ENCODE data around the gene CATSPERD. TPM values are rescaled to one million over a fixed set of nuclear protein-coding genes. Genes with fewer than 3 reads are reported as not detected.
A peak's percentile ranks its signal among the peaks of the same experiment; 100 is the strongest.

CATSPERD gene
- total and polyA plus RNA-seq, 9 of the 15 experiments (the other 6 are each of a cell fraction or from before 2014, with no cell fraction given) = not detected

DNA sequence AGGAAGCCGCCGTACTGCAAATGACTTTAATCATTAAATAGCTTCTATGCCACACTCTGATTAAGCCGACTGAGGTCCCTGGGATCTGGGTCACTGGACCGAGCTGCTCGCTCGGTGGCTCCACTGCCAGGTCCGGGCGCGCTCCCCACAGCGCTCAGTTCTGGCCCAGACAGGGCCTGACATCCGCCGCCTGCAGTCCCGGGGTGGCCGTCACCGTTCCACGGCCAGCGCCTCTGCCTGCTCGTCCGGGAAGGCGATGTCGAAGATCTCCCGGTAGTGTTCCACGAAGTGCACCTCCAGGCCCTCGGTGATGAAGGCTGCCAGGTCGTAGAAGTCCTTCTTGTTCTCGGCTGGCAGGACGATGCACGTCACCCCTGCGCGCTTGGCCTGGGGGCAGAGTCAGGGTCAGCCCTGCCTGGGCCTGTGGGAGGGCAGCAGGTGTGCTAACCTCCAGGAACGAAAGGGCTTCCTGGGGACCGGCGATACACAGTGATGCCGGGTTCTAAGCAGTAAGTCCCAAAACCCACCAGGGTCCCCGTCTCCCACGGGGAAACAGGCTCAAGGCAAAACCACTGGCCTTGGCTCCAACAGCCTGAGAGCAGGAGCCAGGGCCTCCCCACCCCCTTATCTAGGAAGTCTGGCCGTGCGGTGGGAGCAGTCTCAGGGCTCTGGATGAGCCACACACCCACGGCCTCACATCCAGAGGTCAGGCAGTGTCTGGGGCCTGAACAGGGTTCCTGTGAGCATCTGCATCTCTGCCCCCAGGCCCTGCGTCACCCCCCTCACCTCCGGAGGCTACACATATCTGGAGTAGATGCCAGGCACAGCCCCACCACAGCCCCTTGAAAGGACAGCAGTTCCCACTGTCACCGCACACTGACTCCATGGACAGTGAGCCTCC, 28.4 kb upstream of the CATSPERD start (continued):
- TF ChIP-seq CHD7 (IDR thresholded peaks at IDR 0.05; ENCODE audit: low read depth, low read length) = peak; percentile 26
- TF ChIP-seq POLR2A (conservative IDR thresholded peaks at IDR 0.05) = peak; percentile 84
- TF ChIP-seq HDAC6 (IDR thresholded peaks at IDR 0.05; ENCODE audit: low read depth, low read length) = peak; percentile 62; the same call in 1 of the 2 replicates
- TF ChIP-seq IRF1 (CRISPR knock-in tag; IDR thresholded peaks at IDR 0.05; ENCODE audit: borderline replicate concordance) = no peak
- peak; percentile 89 for TF ChIP-seq RBFOX2 (IDR thresholded peaks at IDR 0.05; ENCODE audit: low read depth, low read length)
- TF ChIP-seq EGR1 (conservative IDR thresholded peaks at IDR 0.05) = peak; percentile 53
- 0 out of 2 replicates have a peak, but pooled peaks have one; percentile 20 for TF ChIP-seq CTBP1 (IDR thresholded peaks at IDR 0.05; ENCODE audit: borderline replicate concordance)
- TF ChIP-seq MBD2 (IDR thresholded peaks at IDR 0.05; ENCODE audit: borderline replicate concordance, low read depth) = peak; percentile 5; the same call in 1 of the 2 replicates

Measured in K562 (cell line).